Measurements from ENCODE around the gene GREB1L.
"Not testable (repeated sequence)": the region's sequence is repeated elsewhere in the genome, so short reads cannot be mapped to it uniquely, and the experiment has no call there.

Gene GREB1L

GRCh38 chr18:21309248-21309647 is 67.2 kb downstream of the GREB1L start:
- DNase-seq: no peak

- not testable (repeated sequence) for DNase-seq
Measured at GRCh38 chr18:21311980-21312379, 69.9 kb downstream of the GREB1L start.

- no peak for DNase-seq
Measured at GRCh38 chr18:21313576-21313975, 71.5 kb downstream of the GREB1L start.

GRCh38 chr18:21314724-21315123 is 72.7 kb downstream of the GREB1L start:
- DNase-seq: no peak

- DNase-seq: not testable (repeated sequence)
Measured at GRCh38 chr18:21315126-21315525, 73.1 kb downstream of the GREB1L start.

- no peak for DNase-seq
Measured at GRCh38 chr18:21315741-21316197, 73.7 kb downstream of the GREB1L start.

- DNase-seq: no peak
Measured at GRCh38 chr18:21316296-21316695, 74.3 kb downstream of the GREB1L start.

- DNase-seq: no peak
Measured at GRCh38 chr18:21321711-21322110, 79.7 kb downstream of the GREB1L start.

- DNase-seq: peak; percentile 56
Measured at GRCh38 chr18:21327101-21327500, 85.1 kb downstream of the GREB1L start.

GRCh38 chr18:21330122-21330701 is 88.2 kb downstream of the GREB1L start:
- DNase-seq: no peak

- no peak for DNase-seq
Measured at GRCh38 chr18:21331065-21331464, 89.0 kb downstream of the GREB1L start.

- no peak for DNase-seq
Measured at GRCh38 chr18:21335927-21336488, 94.0 kb downstream of the GREB1L start.

- DNase-seq: no peak
Measured at GRCh38 chr18:21336846-21337245, 94.8 kb downstream of the GREB1L start.

- no peak for DNase-seq
Measured at GRCh38 chr18:21341141-21341540, 99.1 kb downstream of the GREB1L start.

GRCh38 chr18:21342372-21342771 is 100.3 kb downstream of the GREB1L start:
- DNase-seq: no peak

- DNase-seq: no peak
Measured at GRCh38 chr18:21344860-21345259, 102.8 kb downstream of the GREB1L start.

- DNase-seq: no peak
Measured at GRCh38 chr18:21345840-21346239, 103.8 kb downstream of the GREB1L start.

GRCh38 chr18:21359746-21360145 is 117.7 kb downstream of the GREB1L start:
- DNase-seq: no peak

- DNase-seq: no peak
Measured at GRCh38 chr18:21361307-21361880, 119.4 kb downstream of the GREB1L start.

GRCh38 chr18:21362831-21363230 is 120.8 kb downstream of the GREB1L start:
- DNase-seq: no peak

GRCh38 chr18:21363348-21363747 is 121.3 kb downstream of the GREB1L start:
- DNase-seq: no peak

GRCh38 chr18:21364471-21364870 is 122.4 kb downstream of the GREB1L start:
- no peak for DNase-seq

GRCh38 chr18:21366896-21367295 is 124.9 kb downstream of the GREB1L start:
- no peak for DNase-seq

GRCh38 chr18:21369146-21369545 is 127.1 kb downstream of the GREB1L start:
- no peak for DNase-seq

GRCh38 chr18:21369597-21369996 is 127.6 kb downstream of the GREB1L start:
- not testable (repeated sequence) for DNase-seq

All from NCI-H345 (cell line).